AG04450 (cell line): ENCODE data around the gene TNFRSF13B. TPM values are rescaled to one million over a fixed set of nuclear protein-coding genes. Genes with fewer than 3 reads are reported as not detected.

Source experiments
- CTCF ChIA-PET: fragments of 300-600, 350-600 bp; formaldehyde crosslinking; extraction: SDS; loops from one replicate; lab custom pipeline; 2022; ENCODE audit warnings: antibody characterized with exemption, inconsistent platforms; lab: Charles Lee
- POLR2A ChIA-PET: fragments of 350-600 bp; formaldehyde crosslinking; extraction: SDS; loops from one replicate; lab custom pipeline; 2021; ENCODE audit warnings: antibody characterized with exemption, inconsistent platforms; lab: Yijun Ruan, JAX
- DNase-seq: peaks from one replicate; pipeline ENCODE4 v3.0.0-alpha.2; 2011; ENCODE audit warnings: low read depth, low spot score
- H3K27ac ChIP-seq: one replicate; pipeline ENCODE4 v1.5.1; 2012; ENCODE audit warnings: low read depth, low read length, control low read depth
- H3K27me3 ChIP-seq: one replicate; pipeline ENCODE4 v1.6.0; 2012; ENCODE audit warnings: low read length; ENCODE audit not compliant: control insufficient read depth, insufficient read depth
- H3K4me3 ChIP-seq: 2 replicates; pipeline ENCODE4 v1.5.1; 2011; ENCODE audit warnings: mild to moderate bottlenecking, low read depth, low read length, control low read depth
- H3K9me3 ChIP-seq: 2 replicates; pipeline ENCODE4 v1.5.1; 2012; ENCODE audit warnings: low read length; ENCODE audit not compliant: control insufficient read depth, insufficient read depth
- CTCF ChIP-seq: IDR thresholded peaks from 2 replicates; pipeline ENCODE4 v1.5.1; 2011; ENCODE audit warnings: low read depth, low read length, control low read depth, inconsistent platforms
- polyA plus RNA-seq: library from polyadenylated mRNA; depleted of rRNA; stranded (reverse); fragments of >200 nt; gene quantifications from 2 replicates; pipeline ENCODE4 v1.2.3, GENCODE V29; 2011

The TNFRSF13B gene
- polyA plus RNA-seq, 1 experiment: not detected

DNA sequence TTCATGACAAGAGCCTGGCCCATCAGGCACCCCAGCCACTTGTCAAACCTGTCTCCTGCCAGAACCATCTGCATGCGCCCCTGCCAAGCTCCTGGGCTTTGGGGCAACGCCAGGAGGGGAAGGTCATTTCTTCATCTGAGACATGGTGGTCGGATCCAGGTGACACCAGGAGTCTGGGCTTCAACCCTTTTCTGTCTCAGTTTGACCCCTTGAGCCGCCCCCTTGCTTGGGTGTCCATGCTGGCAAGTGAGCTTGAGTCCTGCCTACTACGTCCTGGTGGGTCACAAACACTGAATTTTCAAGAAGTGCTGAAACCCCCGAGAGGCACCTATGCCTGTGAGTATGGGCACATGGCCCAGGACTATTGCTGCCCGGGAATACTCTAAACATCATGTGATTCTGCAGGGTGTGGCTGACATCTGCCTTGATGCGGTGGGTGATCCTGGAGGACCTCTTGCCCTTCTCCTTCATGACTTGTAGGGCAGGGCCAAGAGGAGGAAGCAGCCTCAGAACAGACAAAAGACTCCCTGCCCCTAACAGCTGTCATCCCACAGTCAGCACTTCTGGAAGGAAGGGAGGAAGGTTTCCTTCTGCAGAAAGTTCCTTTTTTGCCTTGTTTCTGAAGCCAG lies 43.4 kb downstream of the TNFRSF13B start:
- no peak for DNase-seq
- H3K27ac ChIP-seq: no peak overlapping the region
- peaks cover 18% of the 10 kb centered on the region for H3K27me3 ChIP-seq
- H3K9me3 ChIP-seq: no peaks in the 10 kb centered on the region; the same call in 1 of the 2 replicates
- no peak for TF ChIP-seq CTCF
- CTCF ChIA-PET: no interaction called here
- POLR2A ChIA-PET: no interaction called here
- H3K4me3 ChIP-seq: no peak overlapping the region

DNA sequence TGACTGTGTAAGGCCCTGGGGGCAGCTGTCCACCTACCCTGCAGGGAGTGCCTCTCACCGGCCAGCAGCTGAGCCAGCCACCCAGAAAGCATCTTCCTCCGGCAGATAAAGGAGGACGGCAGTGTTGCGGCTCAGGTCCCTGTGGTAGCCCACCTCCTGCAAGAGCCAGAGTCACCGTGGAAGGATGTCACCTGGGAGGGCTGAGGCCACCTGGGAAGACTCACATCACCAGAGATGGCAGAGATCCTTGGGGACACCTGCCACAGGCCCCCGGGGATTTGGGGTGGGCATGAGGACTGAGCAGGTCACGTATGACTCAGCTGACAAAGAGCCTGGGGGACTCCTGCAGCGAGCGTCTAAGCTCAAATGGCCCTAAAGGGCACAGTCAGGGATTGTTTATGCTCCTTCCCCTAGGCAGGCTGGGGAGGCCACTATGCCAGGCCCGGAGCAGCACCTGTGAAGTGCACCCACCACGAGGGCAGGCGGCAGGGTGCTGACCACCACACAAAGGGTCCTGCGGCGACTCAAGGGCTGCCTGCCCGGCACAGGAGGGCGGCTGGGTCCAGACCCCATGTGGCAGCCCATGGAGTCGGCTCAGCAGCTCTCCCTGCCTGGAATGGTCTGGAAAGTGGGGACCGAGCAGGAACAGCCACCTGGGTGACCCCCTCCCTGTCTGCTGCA lies 44.1 kb downstream of the TNFRSF13B start:
- Histone ChIP-seq H3K9me3 (no peaks in the 10 kb centered on the region; the same call in 1 of the 2 replicates), H3K27ac (no peak overlapping the region), H3K4me3 (no peak overlapping the region), H3K27me3 (peaks cover 12% of the 10 kb centered on the region)
- no peak for TF ChIP-seq CTCF
- DNase-seq: no peak
- POLR2A ChIA-PET: no interaction called here
- CTCF ChIA-PET: no interaction called here

- Histone ChIP-seq H3K27me3 (peaks cover 11% of the 10 kb centered on the region), H3K4me3 (no peak overlapping the region), H3K9me3 (no peaks in the 10 kb centered on the region; the same call in 1 of the 2 replicates), H3K27ac (no peak overlapping the region)
- no peak for TF ChIP-seq CTCF
- ChIA-PET CTCF (no interaction called here), POLR2A (no interaction called here)
- no peak for DNase-seq
Observed at GRCh38 chr17:16926571-16927451, 45.1 kb downstream of the TNFRSF13B start.

GRCh38 chr17:16926061-16926511 lies 45.8 kb downstream of the TNFRSF13B start:
- POLR2A ChIA-PET: no interaction called here

More at GRCh38 chr17:16926061-16926511, 45.8 kb downstream of the TNFRSF13B start:
- DNase-seq: no peak
- no peaks in the 10 kb centered on the region; the same call in 1 of the 2 replicates for H3K9me3 ChIP-seq
- TF ChIP-seq CTCF: no peak
- H3K4me3 ChIP-seq: no peak overlapping the region
- peaks cover 12% of the 10 kb centered on the region for H3K27me3 ChIP-seq
- H3K27ac ChIP-seq: no peak overlapping the region
- CTCF ChIA-PET: no interaction called here
